ENCODE results near the gene CSF1R.

DNA sequence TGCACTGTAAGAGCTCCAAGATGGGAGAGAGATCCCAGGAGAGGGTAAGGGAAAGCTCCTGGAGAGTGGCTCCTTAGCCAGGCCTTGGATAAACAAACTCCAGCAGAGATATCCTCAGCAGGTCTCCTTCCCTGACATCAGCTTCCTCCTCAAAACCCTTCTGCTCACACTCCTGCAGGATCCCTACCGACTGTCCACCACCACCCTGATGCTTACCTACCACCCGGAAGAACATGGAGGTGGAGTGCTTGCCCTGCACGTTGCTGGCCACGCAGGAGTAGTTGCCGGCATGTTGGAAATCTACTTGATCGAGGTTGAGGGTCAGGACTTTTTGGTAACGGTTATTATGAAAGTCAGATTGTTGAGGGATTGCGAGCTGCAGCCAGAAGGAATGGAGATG lies 9.3 kb downstream of the CSF1R start:
- no peak for TF ChIP-seq CTCF (IDR thresholded peaks at IDR 0.05 in 8 of 11, conservative IDR thresholded peaks at IDR 0.05 in 3 of 11)
- no peak for TF ChIP-seq POLR2AphosphoS5 (IDR thresholded peaks at IDR 0.05)

Measured in spleen (tissue), 7 donors.